ENCODE measurements around the gene PEPD.

GRCh38 chr19:33497131-33497777 lies 24.3 kb downstream of the PEPD start:
- TF ChIP-seq EP300 (IDR thresholded peaks at IDR 0.05; ENCODE audit: borderline replicate concordance in 1 of 2, control insufficient read depth in 1 of 2, low read depth in 2 of 2, low read length in 2 of 2): no peak
- TF ChIP-seq MAX (IDR thresholded peaks at IDR 0.05; ENCODE audit: low read depth, low read length): no peak
- TF ChIP-seq HCFC1 (IDR thresholded peaks at IDR 0.05; ENCODE audit: low read length): no peak
- no peak for TF ChIP-seq GABPA (IDR thresholded peaks at IDR 0.05; ENCODE audit: low read depth)
- TF ChIP-seq CTCF (IDR thresholded peaks at IDR 0.05 in 2 of 3, conservative IDR thresholded peaks at IDR 0.05 in 1 of 3; ENCODE audit: control insufficient read depth in 2 of 3, extremely low read depth in 1 of 3, insufficient read depth in 1 of 3, low read depth in 3 of 3, low read length in 3 of 3): no peak
- no peak for TF ChIP-seq ZBTB40 (IDR thresholded peaks at IDR 0.05; ENCODE audit: borderline replicate concordance)
- no peak for TF ChIP-seq NR2C1 (IDR thresholded peaks at IDR 0.05)
- no peak for TF ChIP-seq REST (IDR thresholded peaks at IDR 0.05; ENCODE audit: low read depth, low read length)
- TF ChIP-seq ZNF274 (IDR thresholded peaks at IDR 0.05; ENCODE audit: insufficient read depth, insufficient read length): no peak
- TF ChIP-seq POLR2A (IDR thresholded peaks at IDR 0.05; ENCODE audit: low read depth, low read length): no peak
- TF ChIP-seq NBN (IDR thresholded peaks at IDR 0.05): no peak
- TF ChIP-seq RAD21 (IDR thresholded peaks at IDR 0.05; ENCODE audit: insufficient read depth, low read depth, low read length): no peak
- TF ChIP-seq JUND (IDR thresholded peaks at IDR 0.05; ENCODE audit: low read depth, low read length): no peak
